ELF-1 (cell line): ENCODE data around the gene MKRN2.
"Not testable (repeated sequence)": the region's sequence is repeated elsewhere in the genome, so short reads cannot be mapped to it uniquely, and the experiment has no call there.

Source experiments
- DNase-seq: peaks from one replicate; pipeline ENCODE4 v3.0.0-alpha.2; 2016; ENCODE audit warnings: low read depth, low spot score

MKRN2 gene

GRCh38 chr3:12630843-12631242 is 74.0 kb downstream of the MKRN2 start:
- DNase-seq = not testable (repeated sequence)

DNA sequence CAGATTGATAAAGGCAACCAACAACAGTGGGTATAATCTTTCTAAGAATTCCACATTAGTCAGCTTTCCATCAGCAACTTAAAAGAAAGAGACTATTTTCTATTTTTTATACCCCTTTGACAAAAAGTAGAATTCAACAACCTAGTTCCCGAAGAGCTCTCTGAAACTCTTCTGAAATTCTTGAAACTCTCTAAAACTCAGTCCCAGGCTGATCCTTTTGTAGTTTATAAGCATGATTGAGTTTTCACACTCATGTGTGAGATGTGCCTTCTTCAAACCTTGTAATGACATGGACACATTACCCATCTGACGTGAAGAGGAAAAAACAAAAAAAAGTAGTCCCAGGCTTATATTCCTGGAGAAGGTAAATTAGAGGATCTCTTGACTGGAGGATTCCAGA is 75.6 kb downstream of the MKRN2 start:
- DNase-seq = no peak

DNA sequence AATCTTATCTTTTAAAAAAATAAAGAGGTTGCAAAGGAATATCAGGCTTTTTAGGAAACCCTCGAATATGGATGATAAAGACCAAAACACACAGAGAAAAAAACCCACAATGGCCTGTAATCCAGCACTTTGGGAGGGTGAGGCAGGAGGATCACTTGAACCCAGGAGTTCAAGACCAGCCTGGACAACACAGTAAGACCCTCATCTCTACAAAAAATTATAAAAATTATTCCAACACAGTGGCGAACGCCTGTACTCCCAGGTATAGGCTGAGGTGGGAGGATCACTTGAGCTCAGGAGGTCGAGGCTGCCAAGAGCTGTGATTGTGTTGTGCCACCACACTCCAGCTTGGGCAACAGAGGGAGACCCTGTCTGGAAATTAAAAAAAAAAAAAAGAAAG is 76.2 kb downstream of the MKRN2 start:
- no peak for DNase-seq
